HG03097 (cell line): ENCODE data around the gene BPI.
"Not testable (repeated sequence)": the region's sequence is repeated elsewhere in the genome, so short reads cannot be mapped to it uniquely, and the experiment has no call there.

Experiments
- ATAC-seq: cut with Tn5 transposase; IDR thresholded peaks from one replicate; pipeline ENCODE4 v1.9.1; 2021; ENCODE audit not compliant: unreplicated experiment, low FRiP score

Gene BPI

DNA sequence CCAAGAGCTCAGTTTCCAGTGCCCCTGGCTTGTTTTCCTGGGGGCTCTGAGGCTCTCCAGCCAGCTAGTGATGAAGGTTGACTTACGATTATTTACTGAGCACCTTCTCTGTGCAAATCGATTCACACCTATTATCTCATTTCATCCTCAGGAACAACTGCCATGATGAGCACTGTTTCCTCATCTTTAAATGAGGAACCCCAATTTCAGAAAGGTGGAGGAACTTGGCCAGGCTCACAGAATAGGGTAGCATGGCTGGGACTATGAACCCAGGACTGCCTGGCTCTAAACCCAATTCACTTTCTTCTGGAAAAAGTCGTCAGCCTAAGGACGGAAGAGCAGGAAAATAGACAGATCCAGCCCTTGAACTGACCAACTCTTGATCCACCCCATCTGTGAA, 3.5 kb upstream of the BPI start:
- ATAC-seq: no peak

DNA sequence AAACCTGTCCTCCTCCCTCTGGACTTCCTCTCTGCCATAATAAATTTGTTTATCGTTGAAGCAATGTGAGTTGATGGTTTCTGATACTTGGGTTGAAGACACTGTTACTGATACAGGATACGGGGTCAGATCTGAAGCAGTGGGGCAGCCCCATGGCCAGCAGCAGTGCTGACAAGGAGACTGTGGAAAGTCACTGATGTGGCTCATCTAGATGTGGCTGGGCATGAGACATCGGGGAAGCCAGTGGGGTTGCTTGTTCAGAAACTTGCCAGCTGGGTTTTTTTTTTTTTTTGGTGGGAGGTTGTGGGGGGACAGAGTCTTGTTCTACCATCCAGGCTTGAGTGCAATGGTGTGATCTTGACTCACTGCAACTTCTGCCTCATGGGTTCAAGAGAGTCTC, 2.6 kb upstream of the BPI start:
- no peak for ATAC-seq

DNA sequence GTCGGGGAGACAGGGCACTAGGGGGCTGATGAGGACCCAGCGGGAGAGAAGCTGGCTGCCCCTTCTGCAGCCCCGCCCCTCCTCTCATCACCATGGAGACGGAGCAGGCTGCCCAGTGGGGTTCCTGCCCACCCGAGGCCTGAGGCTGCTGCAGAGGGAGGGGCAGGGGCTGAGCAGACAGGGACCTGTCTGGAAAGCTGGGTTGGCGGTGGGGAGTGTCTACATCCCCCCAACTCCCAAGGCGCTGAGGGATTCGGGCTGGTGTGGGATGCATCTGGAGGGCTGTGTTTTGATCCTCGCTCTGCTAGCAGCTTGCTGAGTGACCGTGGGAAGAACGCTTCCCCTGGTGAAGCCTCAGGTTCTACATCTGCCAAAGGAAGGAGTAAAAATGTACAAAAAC, 1.2 kb upstream of the BPI start:
- ATAC-seq: no peak

DNA sequence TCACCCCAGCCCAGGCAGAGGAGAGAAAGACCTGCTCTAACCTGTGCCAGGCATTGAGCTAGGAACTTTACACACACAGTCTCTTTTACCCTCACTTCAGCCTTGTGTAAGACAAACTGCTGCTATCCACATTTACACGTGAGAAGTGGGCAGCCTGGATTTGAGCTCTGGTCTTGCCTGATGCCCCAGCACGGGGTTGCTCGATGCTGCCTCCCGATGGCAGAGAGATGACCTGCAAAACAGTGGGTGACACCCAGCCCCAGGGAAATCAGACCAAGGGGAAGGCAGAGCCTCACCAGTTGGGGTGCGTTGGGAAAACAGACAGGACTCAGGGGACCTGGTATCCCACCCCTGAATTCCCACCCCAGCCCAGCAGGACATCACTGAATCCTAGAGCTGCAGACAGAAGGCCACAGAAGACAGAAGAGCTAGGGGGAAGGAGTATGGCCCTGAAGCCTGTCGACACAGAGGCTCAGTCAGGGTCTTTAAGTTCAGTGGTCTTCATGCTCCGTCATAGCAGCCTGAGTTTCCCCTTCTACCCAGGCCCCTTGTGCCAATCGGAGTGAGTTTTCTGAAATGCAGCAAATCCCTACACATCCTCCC, 990 bp downstream of the BPI start:
- no peak for ATAC-seq

DNA sequence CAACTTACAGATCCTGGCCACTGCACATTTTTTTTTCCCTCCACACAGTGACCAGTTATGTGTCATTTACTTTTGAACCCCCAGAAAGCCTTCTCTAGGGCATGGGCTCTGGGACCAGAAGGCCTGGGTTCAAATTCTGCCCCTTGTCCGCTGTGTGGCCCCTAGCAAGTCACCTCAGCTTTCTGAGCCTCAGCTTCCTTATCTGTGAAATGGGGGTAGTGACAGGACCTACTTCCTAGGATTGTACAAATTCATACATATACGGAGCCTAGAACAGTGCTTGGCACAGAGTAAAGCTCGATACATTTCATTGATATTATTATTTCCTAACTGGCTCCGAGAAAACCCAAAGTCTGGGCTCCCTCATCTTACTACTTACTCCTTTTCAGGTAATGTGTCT, 1.6 kb downstream of the BPI start:
- ATAC-seq: no peak

DNA sequence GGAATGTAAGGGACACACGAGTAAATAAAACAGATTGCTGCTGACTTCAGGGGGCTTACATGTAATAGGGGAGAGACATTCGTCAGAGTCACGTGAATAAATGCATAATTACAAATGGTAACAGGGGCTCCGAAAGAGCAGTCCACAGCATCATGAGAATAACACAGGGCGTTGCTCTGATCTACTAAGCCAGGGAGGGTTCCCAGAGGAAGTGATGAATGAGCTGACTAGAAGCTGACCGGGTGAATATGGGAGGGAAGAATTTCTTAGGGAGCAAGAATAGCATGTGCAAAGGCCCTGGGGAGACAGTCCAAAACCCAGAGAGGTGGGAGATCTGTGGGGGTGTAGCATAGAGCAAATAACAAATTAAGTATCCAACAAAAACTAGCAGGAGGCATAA, 2.4 kb downstream of the BPI start:
- ATAC-seq: no peak

DNA sequence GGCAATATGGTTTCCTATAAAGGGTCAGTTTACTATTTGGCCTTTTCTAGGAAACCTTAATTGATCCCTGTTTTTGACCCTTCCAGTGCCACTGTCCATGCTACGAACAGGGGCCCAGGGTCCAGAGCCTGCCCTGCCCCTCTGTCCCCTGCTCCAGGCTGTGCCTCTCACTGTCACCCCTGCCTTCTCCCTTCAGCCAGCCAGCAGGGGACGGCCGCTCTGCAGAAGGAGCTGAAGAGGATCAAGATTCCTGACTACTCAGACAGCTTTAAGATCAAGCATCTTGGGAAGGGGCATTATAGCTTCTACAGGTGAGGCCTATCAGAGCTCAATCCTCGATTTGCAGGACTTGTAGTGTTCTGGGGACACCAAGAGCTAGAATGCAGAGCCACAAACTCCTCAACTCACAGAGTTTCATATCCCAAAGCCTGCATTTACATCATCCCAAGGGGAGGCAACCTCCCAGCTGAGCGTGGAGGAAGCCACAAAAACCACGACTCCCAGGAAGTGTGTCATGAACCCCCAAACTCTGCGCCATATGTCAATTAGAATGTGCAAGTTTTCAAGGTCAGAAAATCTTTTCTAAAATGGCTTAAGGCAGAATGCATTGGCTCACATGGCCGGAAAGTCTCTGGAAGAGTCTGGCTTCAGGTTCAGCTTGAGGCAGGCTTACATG, 3.6 kb downstream of the BPI start:
- ATAC-seq: no peak

DNA sequence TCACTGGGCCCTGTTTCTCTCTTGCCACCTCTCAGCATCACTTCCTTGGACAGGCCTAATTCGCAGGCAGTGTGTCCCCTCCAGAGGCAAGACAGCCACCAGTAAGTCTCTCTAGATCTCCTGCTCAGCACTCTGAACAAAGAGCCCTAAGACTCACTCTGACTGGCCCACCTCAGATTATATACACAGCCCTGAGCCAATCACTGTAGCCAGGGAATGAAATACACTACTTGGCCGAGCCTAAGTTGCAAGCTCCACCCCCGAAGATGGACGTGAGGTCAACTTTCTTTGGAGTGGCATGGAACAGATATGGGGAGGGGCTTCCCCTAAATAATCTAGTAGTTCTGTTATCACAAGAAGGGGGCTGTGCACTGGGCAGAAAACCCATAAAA, 4.1 kb downstream of the BPI start:
- no peak for ATAC-seq

DNA sequence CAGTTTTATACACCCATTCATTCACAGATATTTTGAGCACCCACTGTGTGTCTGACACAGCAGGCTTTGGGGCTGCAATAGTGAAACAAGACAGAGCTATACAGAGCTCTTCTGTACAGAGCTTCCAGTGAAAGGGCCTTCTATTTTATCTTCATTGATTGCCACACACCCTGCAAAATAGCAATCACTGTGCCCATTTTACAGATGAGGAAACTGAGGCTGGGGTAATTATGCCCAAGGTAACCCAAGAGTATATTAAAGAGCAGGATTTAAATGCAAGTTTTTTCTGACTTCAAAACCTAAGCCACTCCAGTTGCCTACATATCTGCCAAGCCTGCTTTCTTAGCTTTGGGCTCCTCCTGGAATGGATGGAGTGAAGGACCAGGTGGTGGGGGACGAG, 4.5 kb downstream of the BPI start:
- ATAC-seq: no peak

DNA sequence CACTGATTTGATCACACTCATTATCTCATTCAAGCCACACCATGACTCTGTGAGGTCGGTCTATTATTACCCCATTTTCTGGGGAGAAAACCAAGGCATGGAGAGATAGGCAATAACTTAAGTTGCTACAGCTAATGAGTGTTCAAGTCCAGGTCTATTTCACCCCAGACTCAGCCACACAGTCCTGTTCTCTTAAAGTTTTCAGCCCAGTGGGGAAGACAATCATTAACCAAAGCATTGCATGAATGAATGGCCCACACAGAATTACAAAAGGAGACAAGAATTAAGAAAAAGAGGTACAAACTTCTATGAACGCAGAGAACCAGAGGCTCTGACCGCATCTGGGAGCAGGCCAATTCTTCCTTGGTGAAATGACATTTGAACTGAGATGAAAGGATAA, 7.1 kb downstream of the BPI start:
- no peak for ATAC-seq

DNA sequence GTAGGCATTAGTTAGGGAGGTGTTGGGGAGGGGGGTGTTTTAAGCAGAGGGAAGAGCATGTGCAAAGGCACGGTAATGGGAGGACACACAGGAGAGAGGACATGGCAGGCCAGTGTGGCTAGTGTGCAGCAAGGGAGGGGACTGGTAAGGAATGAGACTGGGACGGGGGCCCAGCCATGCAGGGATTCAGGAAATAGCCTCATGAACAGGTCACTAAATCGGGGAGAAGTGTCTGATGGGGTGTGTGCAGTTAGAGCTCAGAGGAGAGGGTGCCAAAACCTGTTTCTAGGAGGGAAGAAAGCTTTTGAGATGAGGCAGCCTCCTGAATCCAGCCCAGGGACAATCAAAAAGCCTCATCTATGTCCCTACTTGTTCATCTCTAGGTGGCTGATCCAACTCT, 7.5 kb downstream of the BPI start:
- no peak for ATAC-seq

DNA sequence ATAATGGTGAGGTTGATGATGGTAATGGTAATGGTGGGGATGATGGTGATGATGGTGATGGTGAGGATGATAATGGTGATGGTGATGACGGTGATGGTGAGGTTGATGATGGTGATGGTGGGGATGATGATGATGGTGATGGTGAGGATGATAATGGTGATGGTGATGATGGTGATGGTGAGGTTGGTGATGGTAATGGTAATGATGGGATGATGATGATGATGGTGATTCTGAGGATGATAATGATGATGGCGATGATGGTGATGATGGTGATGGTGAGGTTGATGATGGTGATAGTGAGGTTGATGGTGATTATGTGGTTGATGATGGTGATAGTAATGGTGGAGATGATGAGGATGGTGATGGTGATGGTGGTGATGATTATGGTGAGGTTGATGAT, 9.7 kb downstream of the BPI start:
- no peak for ATAC-seq

DNA sequence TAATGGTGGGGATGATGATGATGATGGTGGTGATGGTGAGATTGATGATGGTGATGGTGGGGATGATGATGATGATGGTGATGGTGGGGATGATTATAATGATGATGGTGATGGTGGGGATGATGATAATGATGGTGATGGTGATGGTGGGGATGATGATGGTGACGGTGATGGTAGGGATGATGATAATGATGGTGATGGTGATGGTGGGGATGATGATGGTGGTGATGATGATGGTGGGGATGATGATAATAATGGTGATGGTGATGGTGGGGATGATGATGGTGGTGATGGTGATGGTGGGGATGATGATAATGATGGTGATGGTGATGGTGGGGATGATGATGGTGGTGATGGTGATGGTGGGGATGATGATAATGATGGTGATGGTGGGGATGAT, 10.4 kb downstream of the BPI start:
- not testable (repeated sequence) for ATAC-seq

DNA sequence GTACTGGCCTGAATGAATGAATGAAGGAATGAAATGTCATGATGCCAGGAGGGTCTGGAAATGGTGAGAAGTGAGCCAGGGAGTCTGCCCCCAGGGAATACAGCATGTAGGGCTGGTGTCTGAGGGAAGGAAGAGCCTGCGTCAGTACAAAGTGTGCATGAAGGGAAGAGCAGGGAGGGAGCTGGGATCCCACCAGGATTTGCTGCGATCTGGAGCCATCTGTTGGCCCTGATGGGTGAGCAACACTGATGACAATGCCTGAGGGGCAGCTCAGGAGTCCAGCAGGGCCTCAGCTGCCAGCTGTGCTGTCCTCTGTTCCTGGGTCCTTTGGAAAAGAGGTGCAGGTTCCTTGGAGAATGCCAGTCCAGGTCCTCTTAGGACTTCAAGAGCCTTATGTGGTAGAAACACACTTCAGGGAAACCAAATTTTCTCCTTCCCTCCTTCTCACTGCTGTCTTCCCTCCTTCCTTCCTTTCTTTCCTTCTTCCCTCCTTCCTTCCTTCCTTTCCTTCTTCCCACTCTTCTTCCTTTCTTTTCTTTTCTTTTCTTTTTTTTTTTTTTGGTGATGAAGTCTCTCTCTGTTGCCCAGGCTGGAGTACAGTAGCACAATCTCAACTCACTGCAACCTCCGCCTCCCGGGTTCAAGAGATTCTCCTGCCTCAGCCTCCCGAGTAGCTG, 11.5 kb downstream of the BPI start:
- ATAC-seq: no peak

DNA sequence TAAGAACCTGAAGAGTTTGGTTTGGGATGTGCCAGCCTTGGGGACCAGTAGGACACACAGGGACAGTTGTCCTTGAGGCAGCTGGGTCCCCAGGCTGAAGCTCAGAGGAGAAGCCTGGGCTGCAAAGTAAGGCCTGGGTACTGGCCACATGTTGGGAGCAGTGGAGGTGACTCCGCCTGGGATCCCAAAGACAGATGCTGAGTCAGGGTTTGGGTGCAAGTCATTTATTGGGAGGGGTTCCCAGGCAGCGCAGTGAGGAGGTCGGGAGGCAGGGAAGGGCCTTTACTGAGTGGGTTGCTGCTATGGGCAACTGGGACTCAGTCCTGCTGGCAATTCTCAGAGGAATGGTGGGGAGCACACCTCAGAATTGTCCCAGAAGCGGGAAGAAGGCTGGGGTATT, 12.4 kb downstream of the BPI start:
- ATAC-seq: no peak

DNA sequence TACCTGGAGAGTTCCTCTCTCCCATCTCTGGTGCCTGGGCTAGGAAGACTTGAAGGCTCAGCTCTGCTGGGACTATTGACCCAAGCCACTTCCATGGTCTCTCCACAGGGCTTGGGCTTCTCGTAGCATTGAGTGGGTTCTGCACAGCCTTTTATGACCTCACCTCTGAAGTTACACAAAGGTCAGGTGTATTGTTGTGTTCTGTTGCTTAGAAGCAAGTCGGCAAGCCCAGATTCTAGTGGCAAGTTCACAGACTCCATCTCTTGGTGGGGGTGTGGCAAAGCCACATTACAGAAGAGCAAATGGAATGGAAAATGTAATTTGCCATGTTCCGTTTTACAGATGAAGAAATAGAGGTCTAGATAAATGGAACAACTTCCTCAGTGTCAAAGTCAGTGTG, 13.5 kb downstream of the BPI start:
- ATAC-seq: no peak

DNA sequence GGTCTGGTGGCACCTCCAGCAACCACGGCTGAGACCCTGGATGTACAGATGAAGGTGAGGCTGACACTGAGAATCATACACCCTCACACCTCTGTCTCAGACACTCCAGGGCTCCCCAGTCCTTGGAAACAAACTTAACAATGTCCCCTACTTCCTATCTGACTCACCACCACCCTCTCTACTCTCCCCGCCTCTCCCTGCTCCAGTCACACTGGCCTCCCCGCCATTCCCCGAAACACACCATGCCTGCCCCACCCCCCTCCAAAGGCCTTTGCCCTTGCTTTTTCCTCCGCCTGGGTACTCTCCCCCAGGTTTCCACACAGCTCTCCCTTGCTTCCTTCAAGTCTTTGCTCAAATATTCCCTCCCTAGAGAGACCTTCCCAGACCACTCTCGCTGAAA, 16.3 kb downstream of the BPI start:
- no peak for ATAC-seq

DNA sequence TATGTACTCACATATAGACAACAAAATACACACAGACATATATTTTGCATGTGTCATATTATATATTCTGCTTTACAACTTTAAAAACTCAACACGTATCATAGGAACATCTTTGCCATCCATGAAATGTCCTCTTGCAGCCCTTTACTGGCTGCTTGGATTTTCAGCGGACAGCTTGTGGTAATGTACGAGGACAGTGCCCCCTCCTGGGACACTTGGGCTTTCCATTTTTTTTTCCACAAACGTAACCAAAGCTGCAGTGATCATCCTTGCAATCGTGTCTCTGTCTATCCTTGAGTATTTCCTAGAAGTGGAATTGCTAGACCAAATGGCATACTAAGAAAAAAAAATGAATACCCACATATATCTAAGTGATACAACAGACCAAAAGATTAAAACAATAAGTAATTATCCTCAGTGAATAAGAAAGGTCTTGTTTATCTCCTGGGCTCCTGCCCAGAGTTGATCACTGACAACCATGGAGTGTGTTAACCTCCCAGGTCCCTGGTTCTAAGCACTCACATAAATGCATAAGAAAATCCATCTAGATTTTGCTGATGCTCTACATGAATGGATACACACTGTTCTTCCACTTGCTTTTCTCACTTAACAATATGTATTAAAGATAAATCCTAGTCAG, 18.1 kb downstream of the BPI start:
- ATAC-seq: no peak

DNA sequence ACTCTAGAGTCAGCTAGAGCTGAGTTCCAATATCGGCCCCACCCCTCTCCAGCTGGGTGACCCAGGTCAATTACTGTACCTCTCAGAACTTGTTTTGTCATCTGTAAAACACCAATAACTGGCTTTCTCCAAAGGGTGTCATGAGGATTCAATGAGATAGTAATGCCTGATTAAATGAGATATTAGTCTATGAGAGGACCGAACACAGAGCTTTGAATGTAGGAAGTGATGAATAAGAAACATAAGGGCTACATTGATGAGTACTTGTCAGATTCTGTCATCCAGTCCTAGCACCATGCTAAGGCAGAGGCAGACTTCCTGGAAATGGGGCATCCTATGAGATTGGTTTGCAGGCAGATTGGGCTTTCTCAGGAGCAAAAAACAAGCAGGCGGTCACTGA, 20.2 kb downstream of the BPI start:
- ATAC-seq: no peak

DNA sequence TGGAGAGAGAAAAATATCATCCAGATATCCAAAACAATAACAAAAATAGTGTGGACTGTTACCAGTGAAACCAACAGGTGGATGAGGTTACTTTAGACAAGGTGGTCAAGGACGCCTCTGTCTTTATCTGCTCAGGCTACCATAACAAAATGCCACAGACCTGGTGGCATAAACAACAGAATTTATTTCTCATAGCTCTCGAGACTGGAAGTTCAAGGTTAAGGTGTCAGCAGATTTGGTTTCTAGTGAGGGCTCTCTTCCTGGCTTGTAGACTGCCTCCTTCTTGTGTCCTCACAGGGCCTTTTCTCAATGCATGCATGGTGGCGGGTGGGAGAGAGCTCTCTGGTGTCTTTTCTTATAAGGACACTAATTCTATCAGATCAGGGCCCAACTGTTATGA, 21.2 kb downstream of the BPI start:
- no peak for ATAC-seq

DNA sequence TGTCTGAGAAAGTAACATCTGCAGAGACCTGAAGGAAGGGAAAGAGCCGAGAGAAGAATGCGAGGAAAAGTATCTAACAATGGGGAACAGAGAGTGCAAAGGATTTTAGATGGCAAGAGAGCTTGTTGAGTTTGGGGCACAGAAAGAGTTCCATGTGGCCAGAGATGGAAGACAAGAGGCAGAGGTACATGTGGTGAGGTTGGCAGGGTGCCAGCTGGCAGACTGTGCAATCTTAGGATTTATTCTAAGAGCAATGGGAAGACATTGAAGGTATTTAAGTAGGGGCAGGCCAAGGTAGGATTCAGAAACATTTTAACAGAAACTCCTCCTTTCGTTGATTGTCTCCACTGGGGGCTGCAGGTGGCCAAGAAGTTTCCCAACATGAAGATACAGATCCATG, 21.9 kb downstream of the BPI start:
- ATAC-seq: no peak

DNA sequence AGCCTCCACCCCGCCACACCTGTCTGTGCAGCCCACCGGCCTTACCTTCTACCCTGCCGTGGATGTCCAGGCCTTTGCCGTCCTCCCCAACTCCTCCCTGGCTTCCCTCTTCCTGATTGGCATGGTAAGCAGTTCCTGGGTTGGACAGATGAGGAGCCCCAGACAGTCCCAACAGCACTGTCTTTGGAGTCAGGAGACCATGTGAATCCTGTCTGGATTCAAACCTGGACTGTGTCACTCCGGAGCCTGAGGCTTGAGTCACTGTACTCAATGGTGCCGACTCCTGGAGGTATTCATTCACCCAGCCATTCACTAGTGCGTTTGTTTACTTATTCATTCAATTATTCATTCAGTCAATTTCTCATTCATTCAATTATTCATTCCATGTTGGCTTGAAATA, 22.4 kb downstream of the BPI start:
- ATAC-seq: no peak
